PC-3 (cell line): Measurements from ENCODE around the gene PXN. TPM values are rescaled to one million over a fixed set of nuclear protein-coding genes. Genes with fewer than 3 reads are reported as not detected.
"Not testable (repeated sequence)": the region's sequence is repeated elsewhere in the genome, so short reads cannot be mapped to it uniquely, and the experiment has no call there.

ENCODE experiments used
- ATAC-seq: fragments of 200-7000 bp; cut with Tn5 transposase; 2 replicates; pipeline ENCODE4 v1.9.1; 2020; ENCODE audit warnings: mild to moderate bottlenecking, moderate library complexity
- BruUV-seq: library from RNA; stranded (reverse); fragments of 400-500 nt; replicated peaks from 2 replicates; lab custom pipeline; 2021; lab: Mats Ljungman, UMichigan
- CTCF ChIA-PET: fragments of 300-600 bp; sonication (Branson Sonifier 250); formaldehyde crosslinking; loops from one replicate; lab custom pipeline; 2022; ENCODE audit warnings: antibody characterized with exemption; lab: Charles Lee
- POLR2A ChIA-PET: fragments of 300-600 bp; sonication (Branson Sonifier 250); formaldehyde crosslinking; loops from one replicate; lab custom pipeline; 2022; ENCODE audit warnings: antibody characterized with exemption; ENCODE audit not compliant: unreplicated experiment; lab: Charles Lee
- DNase-seq: peaks from one replicate; pipeline ENCODE4 v3.0.0-alpha.2; 2015
- H2AFZ ChIP-seq: fragments of 300-600 bp; sonication (generic); 2 replicates; pipeline ENCODE4 v1.6.0; 2016; ENCODE audit warnings: antibody characterized with exemption, low read length
- H3F3A ChIP-seq: fragments of 300-600 bp; sonication (generic); one replicate; pipeline ENCODE4 v1.6.0; 2017; ENCODE audit warnings: antibody characterized with exemption, low read length, control low read depth, mild to moderate bottlenecking; ENCODE audit not compliant: unreplicated experiment
- H3K27ac ChIP-seq: fragments of 300-600 bp; sonication (generic); 2 replicates; pipeline ENCODE4 v1.5.1; 2016; ENCODE audit warnings: mild to moderate bottlenecking, low read length
- H3K27me3 ChIP-seq: fragments of 300-600 bp; sonication (generic); 2 replicates; pipeline ENCODE4 v1.6.1; 2016; ENCODE audit warnings: low read length, mixed read lengths
- H3K36me3 ChIP-seq: fragments of 300-600 bp; sonication (generic); 2 replicates; pipeline ENCODE4 v1.6.1; 2016; ENCODE audit warnings: low read depth, mixed run types, low read length, mixed read lengths
- H3K4me1 ChIP-seq: fragments of 300-600 bp; sonication (generic); 2 replicates; pipeline ENCODE4 v1.5.1; 2016; ENCODE audit warnings: low read length; ENCODE audit not compliant: insufficient read depth
- H3K4me2 ChIP-seq: fragments of 300-600 bp; sonication (generic); 2 replicates; pipeline ENCODE4 v1.6.0; 2016; ENCODE audit warnings: low read length
- H3K4me3 ChIP-seq: fragments of 300-600 bp; sonication (generic); 2 replicates; pipeline ENCODE4 v1.5.1; 2016; ENCODE audit warnings: mild to moderate bottlenecking, low read length, mixed read lengths
- H3K79me2 ChIP-seq: fragments of 300-600 bp; sonication (generic); 2 replicates; pipeline ENCODE4 v1.6.1; 2017; ENCODE audit warnings: low read length, mixed read lengths
- H3K9ac ChIP-seq: fragments of 300-600 bp; sonication (generic); 2 replicates; pipeline ENCODE4 v1.6.0; 2016; ENCODE audit warnings: mild to moderate bottlenecking, low read length
- H3K9me2 ChIP-seq: fragments of 300-600 bp; sonication (generic); replicated peaks from 2 replicates; pipeline ENCODE4 v1.6.1; 2016; ENCODE audit warnings: mixed run types, low read length, mixed read lengths
- H3K9me3 ChIP-seq: fragments of 300-600 bp; sonication (generic); 2 replicates; pipeline ENCODE4 v1.6.1; 2016; ENCODE audit warnings: low read length, mixed read lengths
- H4K20me1 ChIP-seq: fragments of 300-600 bp; sonication (generic); 2 replicates; pipeline ENCODE4 v1.6.1; 2016; ENCODE audit warnings: low read length, mixed read lengths
- EZH2 ChIP-seq: fragments of 300-600 bp; sonication (generic); IDR thresholded peaks from one replicate; pipeline ENCODE4 v1.6.1; 2017; ENCODE audit warnings: antibody characterized with exemption, mild to moderate bottlenecking, low read length; ENCODE audit not compliant: unreplicated experiment
- EZH2phosphoT487 ChIP-seq: fragments of 300-600 bp; sonication (generic); IDR thresholded peaks from 2 replicates; pipeline ENCODE4 v1.6.1; 2018; ENCODE audit warnings: mild to moderate bottlenecking, antibody characterized with exemption, low read length, borderline replicate concordance
- intact Hi-C: fragments of 100-400 bp; cut with micrococcal nuclease; formaldehyde crosslinking; loops from 2 replicates; pipeline ENCODE4 v1.9.0; 2023
- total RNA-seq: library from RNA; depleted of rRNA; stranded (reverse); fragments of >200 nt; gene quantifications from 2 replicates; pipeline ENCODE4 v1.2.3, GENCODE V29; 2014
- TF ChIP-seq, protein P1 (sequence below): fragments of 300-600 bp; sonication (generic); conservative IDR thresholded peaks from 2 replicates; pipeline ENCODE4 v1.5.1; 2017; ENCODE audit warnings: antibody characterized with exemption, low read depth, mild to moderate bottlenecking, low read length

The PXN gene
- total RNA-seq, 1 experiment from 2014 or later, result 313 TPM

DNA sequence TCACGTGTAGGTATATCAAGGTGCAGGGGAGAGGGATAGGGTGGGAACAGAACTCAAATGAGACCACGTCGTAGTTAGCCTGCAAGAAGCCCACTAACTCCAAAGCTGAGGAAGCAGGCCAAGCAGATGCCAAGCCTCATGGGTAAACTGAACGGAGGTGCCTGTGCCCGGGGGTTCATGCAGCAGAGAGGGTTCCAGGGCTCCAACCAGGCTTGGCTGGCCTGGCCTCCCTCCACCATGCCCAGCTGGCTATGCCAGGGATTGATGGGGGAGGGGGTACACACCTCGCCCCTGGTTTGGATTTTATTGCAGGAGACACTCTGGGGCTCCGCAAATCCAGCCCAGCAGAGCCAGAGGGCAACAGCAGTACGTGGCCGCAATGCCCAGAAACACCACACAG lies 27.3 kb downstream of the PXN start:
- no peak overlapping the region for H2AFZ ChIP-seq
- H3K9me2 ChIP-seq, result no peaks in the 10 kb centered on the region
- CTCF ChIA-PET, result interaction anchor here (0.6 to 2.6 kb wide), 6 partner anchors 10 to 27 kb away, joined by 3 to 26 read pairs (median 5); partner anchors contain the start of gene PXN
- H3F3A ChIP-seq, result peaks cover 13% of the 10 kb centered on the region
- DNase-seq, result no peak
- no peak for ATAC-seq
- H3K4me1 ChIP-seq, result peaks cover 81% of the 10 kb centered on the region
- no peaks in the 10 kb centered on the region for H3K9me3 ChIP-seq
- TSS peak; percentile 36 for BruUV-seq
- H3K9ac ChIP-seq, result peak overlapping the region; percentile 57
- POLR2A ChIA-PET, result interaction anchor here (0.6 to 3.3 kb wide), 9 partner anchors 9 to 79 kb away, joined by 3 to 63 read pairs (median 7); partner anchors contain the start of genes PXN, RNU4-2 and RPLP0
- peaks cover 25% of the 10 kb centered on the region; the same call in 1 of the 2 replicates for H3K36me3 ChIP-seq
- TF ChIP-seq, protein P1, sequence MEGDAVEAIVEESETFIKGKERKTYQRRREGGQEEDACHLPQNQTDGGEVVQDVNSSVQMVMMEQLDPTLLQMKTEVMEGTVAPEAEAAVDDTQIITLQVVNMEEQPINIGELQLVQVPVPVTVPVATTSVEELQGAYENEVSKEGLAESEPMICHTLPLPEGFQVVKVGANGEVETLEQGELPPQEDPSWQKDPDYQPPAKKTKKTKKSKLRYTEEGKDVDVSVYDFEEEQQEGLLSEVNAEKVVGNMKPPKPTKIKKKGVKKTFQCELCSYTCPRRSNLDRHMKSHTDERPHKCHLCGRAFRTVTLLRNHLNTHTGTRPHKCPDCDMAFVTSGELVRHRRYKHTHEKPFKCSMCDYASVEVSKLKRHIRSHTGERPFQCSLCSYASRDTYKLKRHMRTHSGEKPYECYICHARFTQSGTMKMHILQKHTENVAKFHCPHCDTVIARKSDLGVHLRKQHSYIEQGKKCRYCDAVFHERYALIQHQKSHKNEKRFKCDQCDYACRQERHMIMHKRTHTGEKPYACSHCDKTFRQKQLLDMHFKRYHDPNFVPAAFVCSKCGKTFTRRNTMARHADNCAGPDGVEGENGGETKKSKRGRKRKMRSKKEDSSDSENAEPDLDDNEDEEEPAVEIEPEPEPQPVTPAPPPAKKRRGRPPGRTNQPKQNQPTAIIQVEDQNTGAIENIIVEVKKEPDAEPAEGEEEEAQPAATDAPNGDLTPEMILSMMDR, result no peak
- TF ChIP-seq EZH2, result no peak
- H3K27me3 ChIP-seq, result no peaks in the 10 kb centered on the region
- no peak overlapping the region for H3K4me3 ChIP-seq
- H3K4me2 ChIP-seq, result peak overlapping the region; percentile 56
- peak overlapping the region; percentile 89 for H3K27ac ChIP-seq
- peaks cover 97% of the 10 kb centered on the region for H3K79me2 ChIP-seq
- H4K20me1 ChIP-seq, result peaks cover 34% of the 10 kb centered on the region
- intact Hi-C loops, result no loop called here

DNA sequence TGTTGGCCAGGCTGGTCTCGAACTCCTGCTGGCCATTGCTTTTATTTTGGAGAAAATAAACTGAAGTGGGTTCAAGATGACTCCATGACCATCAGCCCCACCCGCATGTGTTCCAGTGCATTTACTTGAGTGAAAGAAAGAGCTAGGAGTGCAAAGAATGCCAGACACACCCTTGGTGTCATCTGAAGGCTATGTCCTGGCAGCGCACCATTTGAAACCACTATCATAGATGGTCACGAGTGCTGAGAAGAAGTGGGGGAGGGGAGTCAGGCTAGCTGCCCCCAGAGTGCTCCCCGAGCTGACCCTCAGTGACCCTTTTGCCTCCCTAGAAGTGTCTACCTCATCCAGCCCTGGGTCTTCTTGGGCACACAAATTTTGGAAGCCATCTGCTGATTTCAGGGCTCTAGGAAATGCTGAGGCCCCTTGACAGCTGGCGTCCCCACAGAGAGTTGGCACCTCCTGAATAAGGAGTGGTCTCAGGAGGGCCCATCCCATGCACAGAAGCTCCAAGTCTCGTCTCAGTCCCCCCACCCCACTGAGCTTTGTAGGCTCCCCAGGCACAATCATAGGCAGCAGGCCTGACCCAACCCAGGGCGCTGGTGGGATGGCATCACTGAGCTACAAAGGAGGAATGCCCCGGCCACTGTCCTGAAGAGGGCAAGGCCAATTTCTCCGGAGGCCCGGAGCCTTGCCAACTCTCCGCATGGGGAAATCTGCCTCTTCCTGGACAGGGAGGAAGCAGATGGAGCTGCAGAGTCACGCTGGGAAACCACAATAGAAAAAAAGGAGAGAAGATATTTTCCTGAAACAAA lies 28.0 kb downstream of the PXN start:
- Histone ChIP-seq H3K27me3 (no peaks in the 10 kb centered on the region), H3K4me1 (peaks cover 88% of the 10 kb centered on the region), H2AFZ (no peak overlapping the region), H3K36me3 (peaks cover 27% of the 10 kb centered on the region; the same call in 1 of the 2 replicates), H3K4me2 (peak overlapping the region; percentile 56), H3K27ac (peak overlapping the region; percentile 89), H3K9ac (peak overlapping the region; percentile 57), H4K20me1 (peaks cover 28% of the 10 kb centered on the region), H3K9me3 (no peaks in the 10 kb centered on the region), H3K9me2 (no peaks in the 10 kb centered on the region), H3F3A (peaks cover 19% of the 10 kb centered on the region), H3K4me3 (peak overlapping the region; percentile 5; the same call in 1 of the 2 replicates), H3K79me2 (peaks cover 97% of the 10 kb centered on the region)
- BruUV-seq, result no TSS peak
- POLR2A ChIA-PET, result interaction anchor here (0.5 to 3.3 kb wide), 9 partner anchors 20 to 633 kb away, joined by 3 to 63 read pairs (median 6); partner anchors contain the start of genes PXN, RNU4-2 and RPLP0
- ATAC-seq (peak; percentile 25), DNase-seq (peak; percentile 87)
- intact Hi-C loops, result no loop called here
- TF ChIP-seq, protein P1, result no peak
- TF ChIP-seq EZH2phosphoT487 (no peak), EZH2 (no peak)
- CTCF ChIA-PET, result interaction anchor here (0.5 to 2.6 kb wide), 8 partner anchors 9 to 36 kb away, joined by 3 to 26 read pairs (median 5); partner anchors contain the start of gene PXN

DNA sequence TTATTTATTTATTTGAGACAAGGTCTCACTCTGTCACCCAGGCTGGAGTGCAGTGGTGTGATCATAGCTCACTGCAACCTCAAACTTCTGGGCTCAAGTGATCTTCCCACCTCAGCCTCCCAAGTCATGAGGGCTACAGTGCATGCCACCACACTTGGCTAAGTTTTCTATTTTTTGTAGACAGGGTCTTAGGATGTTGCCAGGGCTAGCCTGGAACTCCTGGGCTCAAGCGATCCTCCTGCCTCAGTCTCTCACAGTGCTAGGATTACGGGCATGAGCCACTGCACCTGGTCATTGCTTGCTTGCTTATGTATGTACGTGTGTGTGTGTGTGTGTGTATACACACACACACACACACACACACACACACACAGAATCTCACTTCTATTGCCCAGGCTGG lies 28.7 kb downstream of the PXN start:
- POLR2A ChIA-PET, result interaction anchor here (0.7 to 3.3 kb wide), 2 partner anchors 24 to 55 kb away, joined by 4 to 63 read pairs; partner anchors contain the start of gene RNU4-2
- CTCF ChIA-PET, result interaction anchor here (0.7 to 2.6 kb wide), 4 partner anchors 8 to 28 kb away, joined by 3 to 26 read pairs (median 8); partner anchors contain the start of gene PXN
- Histone ChIP-seq H3K9ac (peak overlapping the region; percentile 24; the same call in 1 of the 2 replicates), H3K36me3 (peaks cover 21% of the 10 kb centered on the region; the same call in 1 of the 2 replicates), H4K20me1 (peaks cover 21% of the 10 kb centered on the region), H3K4me1 (peaks cover 90% of the 10 kb centered on the region), H3K79me2 (peaks cover 97% of the 10 kb centered on the region), H3F3A (peaks cover 27% of the 10 kb centered on the region), H3K4me2 (peak overlapping the region; percentile 56; the same call in 1 of the 2 replicates), H3K27ac (peak overlapping the region; percentile 89)
- H3K27me3 ChIP-seq, ATAC-seq, H3K9me2 ChIP-seq, H2AFZ ChIP-seq, DNase-seq, H3K9me3 ChIP-seq, BruUV-seq, intact Hi-C loops, H3K4me3 ChIP-seq: not testable (repeated sequence)
